Spleen (tissue), 11 donors: ENCODE data around the gene PRR5L. TPM values are rescaled to one million over a fixed set of nuclear protein-coding genes. Genes with fewer than 3 reads are reported as not detected.

Experiments used
- DNase-seq: peaks from one replicate; pipeline ENCODE4 v3.0.0-alpha.2; 2020
- H3K27ac ChIP-seq, 8 donors: fragments of 200-600 bp; sonication (generic) in 7 of 8; 1 replicate in 4 of 8; 2 replicates in 4 of 8; pipeline versions ENCODE4 v1.5.0 to v1.8.0; 2016 to 2021; ENCODE audit warnings: inconsistent platforms in 4 of 8, mild to moderate bottlenecking in 4 of 8, moderate library complexity in 1 of 8
- H3K27me3 ChIP-seq, 7 donors: fragments of 200-600 bp; sonication (generic) in 6 of 7; replicated peaks in 1 of 7; 1 replicate in 4 of 7; 2 replicates in 3 of 7; pipeline versions ENCODE4 v1.5.0 to v1.8.0; 2016 to 2021; ENCODE audit warnings: inconsistent platforms in 3 of 7, mild to moderate bottlenecking in 1 of 7
- H3K36me3 ChIP-seq, 6 donors: fragments of 200-600 bp; sonication (generic) in 5 of 6; 1 replicate in 4 of 6; 2 replicates in 2 of 6; pipeline versions ENCODE4 v1.5.0 to v1.8.0; 2016 to 2021; ENCODE audit warnings: inconsistent platforms in 2 of 6
- H3K4me1 ChIP-seq, 6 donors: fragments of 200-600 bp; sonication (generic) in 5 of 6; 1 replicate in 3 of 6; 2 replicates in 3 of 6; pipeline versions ENCODE4 v1.5.0 to v1.8.0; 2016 to 2021; ENCODE audit warnings: inconsistent platforms in 3 of 6
- H3K4me3 ChIP-seq, 8 donors: fragments of 200-600 bp; sonication (generic) in 7 of 8; 1 replicate in 4 of 8; 2 replicates in 4 of 8; pipeline versions ENCODE4 v1.5.0 to v1.8.0; 2016 to 2021; ENCODE audit warnings: inconsistent platforms in 4 of 8, mild to moderate bottlenecking in 4 of 8, moderate library complexity in 2 of 8
- H3K9me3 ChIP-seq, 8 donors: fragments of 200-600 bp; sonication (generic) in 7 of 8; 1 replicate in 4 of 8; 2 replicates in 4 of 8; pipeline versions ENCODE4 v1.5.0 to v1.8.0; 2016 to 2021; ENCODE audit warnings: inconsistent platforms in 4 of 8
- CTCF ChIP-seq, 11 experiments: fragments of 200-600 bp in 7 of 11; fragments of 450-650 bp in 4 of 11; sonication (generic) in 4 of 11; IDR thresholded peaks in 8 of 11; conservative IDR thresholded peaks in 3 of 11; 1 replicate in 7 of 11; 2 replicates in 4 of 11; pipeline versions ENCODE4 v1.4.0 to v1.8.0; 2016 to 2021; ENCODE audit warnings: antibody characterized with exemption in 11 of 11, inconsistent platforms in 4 of 11, mild to moderate bottlenecking in 1 of 11
- POLR2A ChIP-seq, 3 donors: fragments of 450-650 bp; IDR thresholded peaks; one replicate each; pipeline ENCODE4 v1.5.1; 2017; ENCODE audit warnings: antibody characterized with exemption in 3 of 3, mild to moderate bottlenecking in 1 of 3
- POLR2AphosphoS5 ChIP-seq, 3 donors: sonication (generic); formaldehyde crosslinking; IDR thresholded peaks; one replicate each; pipeline ENCODE4 v1.5.1; 2017; ENCODE audit warnings: antibody characterized with exemption in 3 of 3
- WGBS, 5 donors: extraction: QIAGEN DNeasy Blood & Tissue Kit in 3 of 5; methylation state at CpG; one replicate each; pipeline versions ENCODE4 v1.1.5 to v1.1.7; 2013 to 2018; 5-methylcytosine and 5-hydroxymethylcytosine counted together
- intact Hi-C: fragments of 100-400 bp; cut with DNase I; formaldehyde crosslinking; loops from one replicate; pipeline ENCODE4 v1.15.0; 2023; ENCODE audit warnings: low total_unique reads
- polyA plus RNA-seq, 3 donors: library from polyadenylated mRNA; stranded (reverse); fragments of 200-250 nt; gene quantifications; one replicate each; pipeline ENCODE4 v1.2.1, GENCODE V29; 2013
- total RNA-seq, 7 donors: library from RNA; depleted of rRNA in 3 of 7; stranded (reverse); fragments of >200 nt in 3 of 7; fragmentation: NEBNext Ultra II Directional in 4 of 7; extraction: Animal tissue kit (Norgen Biotek cat#: 25700) in 4 of 7; gene quantifications; one replicate each; pipeline versions ENCODE4 v1.1.0 to v1.2.1, GENCODE V29; 2016 to 2021
- donor health status: healthy with polysubstance abuse.
- donor health status: DM: no; HTN: no; CAD: no; lungs with moderate emphysema.
- donor health status: DM: no; HTN: no; CAD: no.
- donor health status: Bipolar disorder and iron deficiency.
- donor health status: healthy.
- donor health status: DM: no; HTN: no; CAD: no.
- donor health status: DM: yes; HTN: yes; CAD: no.

The PRR5L gene
- total and polyA plus RNA-seq, 10 donors: 10.7 to 330 (median 140) TPM

- Histone ChIP-seq H3K4me3 (no peak overlapping the region), H3K27me3 (peaks cover 0 to 12% (median 0%) of the 10 kb centered on the region in 7 donors), H3K9me3 (peaks cover 0 to 20% (median 5%) of the 10 kb centered on the region in 8 donors), H3K27ac (no peak overlapping the region), H3K36me3 (no peaks in the 10 kb centered on the region), H3K4me1 (no peaks in the 10 kb centered on the region)
- no peak for TF ChIP-seq CTCF (IDR thresholded peaks at IDR 0.05 in 8 of 11, conservative IDR thresholded peaks at IDR 0.05 in 3 of 11)
- no peak for TF ChIP-seq POLR2AphosphoS5 (IDR thresholded peaks at IDR 0.05)
- TF ChIP-seq POLR2A (IDR thresholded peaks at IDR 0.05): no peak
- intact Hi-C loops: no loop called here
- DNase-seq: no peak
- WGBS, 5 donors: 66 to 82% (median 68%) methylated on average over 2 of the region's 2 CpGs
Observed at GRCh38 chr11:36251823-36252222, 44.3 kb upstream of the PRR5L start.

DNA sequence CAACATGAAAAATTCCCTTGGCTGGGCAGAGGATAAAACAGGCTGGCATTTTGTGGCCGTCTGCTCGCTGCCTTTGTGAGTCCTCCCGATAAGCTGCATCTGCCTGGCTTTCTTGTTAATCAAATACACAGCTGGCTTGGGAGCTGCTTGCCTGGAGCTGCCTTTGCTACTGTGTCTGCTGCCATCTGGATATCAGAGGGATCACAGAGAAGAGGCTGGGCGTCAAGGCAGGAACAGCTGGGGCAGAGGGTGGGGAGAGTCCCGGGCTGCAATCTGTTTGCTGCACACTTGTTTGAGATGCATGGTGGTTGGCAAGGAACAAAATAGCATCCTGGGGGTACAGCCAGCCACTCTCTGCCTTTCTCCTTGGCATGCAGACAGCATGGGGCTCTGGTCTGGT lies 42.9 kb upstream of the PRR5L start:
- Histone ChIP-seq H3K4me3 (no peak overlapping the region), H3K27ac (no peak overlapping the region), H3K9me3 (peaks cover 0 to 20% (median 5%) of the 10 kb centered on the region in 8 donors), H3K36me3 (no peaks in the 10 kb centered on the region), H3K4me1 (no peaks in the 10 kb centered on the region), H3K27me3 (peaks cover 0 to 14% (median 0%) of the 10 kb centered on the region in 7 donors)
- intact Hi-C loops: no loop called here
- WGBS, 5 donors: 54 to 75% (median 60%) methylated on average over 5 of the region's 5 CpGs
- TF ChIP-seq CTCF (IDR thresholded peaks at IDR 0.05 in 8 of 11, conservative IDR thresholded peaks at IDR 0.05 in 3 of 11) (no peak), POLR2AphosphoS5 (IDR thresholded peaks at IDR 0.05) (no peak), POLR2A (IDR thresholded peaks at IDR 0.05) (no peak)
- no peak for DNase-seq

- peaks cover 0 to 3% (median 0%) of the 10 kb centered on the region in 6 donors for H3K4me1 ChIP-seq
- no peak overlapping the region for H3K27ac ChIP-seq
- peaks cover 0 to 20% (median 5%) of the 10 kb centered on the region in 8 donors for H3K9me3 ChIP-seq
- WGBS, 5 donors: 80 to 98% (median 84%) methylated on average over 1 of the region's 1 CpG
- H3K4me3 ChIP-seq: no peak overlapping the region
- no peak for TF ChIP-seq POLR2A (IDR thresholded peaks at IDR 0.05)
- no peak for TF ChIP-seq POLR2AphosphoS5 (IDR thresholded peaks at IDR 0.05)
- no peak for TF ChIP-seq CTCF (IDR thresholded peaks at IDR 0.05 in 8 of 11, conservative IDR thresholded peaks at IDR 0.05 in 3 of 11)
- no peak for DNase-seq
- intact Hi-C loops: no loop called here
- no peaks in the 10 kb centered on the region for H3K36me3 ChIP-seq
- peaks cover 0 to 24% (median 0%) of the 10 kb centered on the region in 7 donors for H3K27me3 ChIP-seq
Observed at GRCh38 chr11:36254713-36255112, 41.4 kb upstream of the PRR5L start.

DNA sequence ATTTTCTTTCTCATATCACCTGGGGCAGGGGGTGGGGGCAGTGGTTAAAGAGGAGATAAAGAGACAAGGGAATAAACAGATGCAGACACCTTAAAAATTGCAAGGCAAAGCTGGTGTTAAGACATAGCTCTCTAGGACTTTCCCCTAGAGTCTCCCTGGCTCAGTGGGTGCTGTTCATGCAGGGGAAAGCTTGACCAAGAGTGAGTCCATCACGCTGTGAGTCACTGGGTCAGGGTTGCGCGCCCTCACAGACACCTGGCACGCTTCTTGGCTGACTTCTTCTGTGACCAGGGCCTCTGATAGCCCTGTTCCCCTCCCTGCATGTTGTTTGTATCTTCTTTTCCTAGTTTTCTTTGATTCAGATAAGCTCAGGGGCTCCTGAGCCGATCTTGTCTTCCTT lies 38.7 kb upstream of the PRR5L start:
- WGBS, 5 donors: 55 to 73% (median 70%) methylated on average over 5 of the region's 5 CpGs

More for the DNA sequence above, 38.7 kb upstream of the PRR5L start:
- Histone ChIP-seq H3K9me3 (peaks cover 0 to 7% (median 5%) of the 10 kb centered on the region in 8 donors), H3K36me3 (no peaks in the 10 kb centered on the region), H3K4me1 (peaks cover 0 to 3% (median 0%) of the 10 kb centered on the region in 6 donors), H3K4me3 (no peak overlapping the region), H3K27ac (no peak overlapping the region), H3K27me3 (peaks cover 0 to 28% (median 0%) of the 10 kb centered on the region in 7 donors)
- TF ChIP-seq POLR2AphosphoS5 (IDR thresholded peaks at IDR 0.05): no peak
- no peak for TF ChIP-seq CTCF (IDR thresholded peaks at IDR 0.05 in 8 of 11, conservative IDR thresholded peaks at IDR 0.05 in 3 of 11)
- no peak for TF ChIP-seq POLR2A (IDR thresholded peaks at IDR 0.05)
- no peak for DNase-seq
- intact Hi-C loops: no loop called here
